Stimulated activated CD4-positive, alpha-beta T cell treated with anti-CD3 and anti-CD28 coated beads, Interleukin-1b, Interleukin-23, amount 100 ng/mL, for 1 hour (primary cell): ENCODE data around the gene LDHB.
"Not testable (repeated sequence)": the region's sequence is repeated elsewhere in the genome, so short reads cannot be mapped to it uniquely, and the experiment has no call there.

Experiments used
- DNase-seq, 2 donors: peaks; one replicate each; pipeline ENCODE4 v3.0.0-alpha.2; 2020; ENCODE audit warnings: low read depth in 2 of 2

The LDHB gene

DNA sequence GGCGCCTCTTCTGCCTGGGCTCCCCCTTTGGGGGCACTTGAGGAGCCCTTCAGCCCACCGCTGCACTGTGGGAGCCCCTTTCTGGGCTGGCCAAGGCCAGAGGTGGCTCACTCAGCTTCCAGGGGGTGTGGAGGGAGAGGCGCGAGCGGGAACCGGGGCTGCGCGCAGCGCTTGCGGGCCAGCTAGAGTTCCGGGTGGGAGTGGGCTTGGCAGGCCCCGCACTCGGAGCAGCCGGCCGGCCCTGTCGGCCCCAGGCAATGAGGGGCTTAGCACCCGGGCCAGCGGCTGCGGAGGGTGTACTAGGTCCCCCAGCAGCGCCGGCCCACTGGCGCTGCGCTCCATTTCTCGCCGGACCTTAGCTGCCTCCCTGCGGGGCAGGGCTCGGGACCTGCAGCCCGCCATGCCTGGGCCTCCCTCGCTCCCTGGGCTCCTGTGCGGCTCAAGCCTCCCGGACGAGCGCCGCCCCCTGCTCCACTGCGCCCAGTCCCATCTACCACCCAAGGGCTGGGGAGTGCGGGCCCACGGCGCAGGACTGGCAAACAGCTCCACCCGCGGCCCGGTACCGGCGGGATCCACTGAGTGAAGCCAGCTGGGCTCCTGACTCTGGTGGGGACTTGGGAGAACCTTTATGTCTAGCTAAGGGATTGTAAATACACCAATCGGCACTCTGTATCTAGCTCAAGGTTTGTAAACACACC, 3.9 kb upstream of the LDHB start:
- not testable (repeated sequence) for DNase-seq

DNA sequence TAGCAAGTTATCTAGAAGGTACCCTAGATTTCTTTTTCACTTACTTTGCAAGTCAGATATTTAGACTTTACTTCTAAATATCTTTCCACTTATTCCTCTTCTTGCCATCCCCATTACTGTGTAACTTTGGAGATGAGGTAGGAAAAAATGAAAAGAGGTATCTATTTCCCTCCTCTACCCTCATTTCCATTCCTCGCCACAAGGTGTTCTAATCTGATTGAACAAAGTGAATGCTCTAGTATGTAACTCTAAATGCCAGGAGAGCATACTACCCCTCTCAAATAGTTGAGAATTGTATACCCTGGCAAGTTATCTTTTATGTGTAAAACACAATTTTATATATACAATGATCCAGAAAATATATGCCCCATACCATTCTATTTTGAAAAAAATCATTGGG, 1.7 kb upstream of the LDHB start:
- no peak for DNase-seq

DNA sequence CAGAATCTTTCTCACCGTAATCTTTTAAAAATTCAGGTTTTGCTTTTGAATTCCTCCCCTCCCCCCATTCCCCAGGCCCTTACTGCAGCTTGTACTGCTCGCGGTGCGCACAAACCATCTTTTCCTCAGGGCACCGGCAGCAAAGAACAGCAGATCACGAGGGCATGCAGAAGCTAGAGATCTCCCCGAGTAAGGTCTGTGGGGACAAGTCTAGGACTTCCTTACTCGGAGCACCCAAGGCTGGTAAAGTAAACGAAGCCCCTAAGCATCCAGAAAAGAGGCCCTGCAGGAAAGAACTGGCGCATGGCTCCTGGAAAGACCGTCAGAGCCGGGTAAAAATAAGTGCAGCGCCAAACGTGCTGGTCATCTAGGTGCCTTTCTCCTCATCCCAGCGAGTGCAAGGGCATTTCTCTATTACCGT, 727 bp downstream of the LDHB start:
- no peak for DNase-seq

DNA sequence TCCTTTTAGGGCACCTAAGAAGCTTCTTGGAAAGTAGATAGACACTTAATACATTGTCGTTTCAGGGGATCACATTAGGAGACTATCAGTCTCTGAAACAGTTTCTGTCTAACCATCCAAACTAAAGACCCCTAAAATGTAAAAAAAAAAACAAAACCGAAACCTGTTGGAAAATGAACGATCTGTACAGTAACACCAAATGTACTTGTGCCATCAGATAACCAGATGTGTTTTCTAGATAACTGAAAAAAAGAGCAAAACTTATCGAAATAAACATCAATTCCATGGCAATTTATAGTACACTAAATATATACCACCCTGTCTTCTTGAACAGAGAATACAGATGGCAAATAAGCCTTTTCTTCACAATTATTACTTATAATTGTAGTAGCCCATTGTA, 2.1 kb downstream of the LDHB start:
- DNase-seq = no peak

DNA sequence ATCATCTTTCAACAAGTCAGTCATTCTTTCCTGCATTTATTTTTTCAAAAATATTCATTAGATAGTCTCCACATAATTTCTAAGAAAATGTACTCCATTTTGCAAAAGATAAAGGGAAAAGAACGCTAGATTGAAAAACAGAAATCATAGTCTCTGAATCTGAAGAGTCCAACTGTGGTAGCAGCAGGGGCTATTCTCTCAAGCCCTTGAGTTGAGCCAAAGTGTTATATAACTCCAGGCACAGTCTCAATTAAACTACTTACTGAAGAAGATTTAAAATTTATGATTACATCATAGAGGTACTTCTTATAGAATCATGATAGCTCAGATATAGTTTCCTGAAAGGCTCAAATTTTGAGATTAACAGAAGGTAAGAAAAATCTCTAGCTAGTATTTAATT, 5.8 kb downstream of the LDHB start:
- no peak for DNase-seq

DNA sequence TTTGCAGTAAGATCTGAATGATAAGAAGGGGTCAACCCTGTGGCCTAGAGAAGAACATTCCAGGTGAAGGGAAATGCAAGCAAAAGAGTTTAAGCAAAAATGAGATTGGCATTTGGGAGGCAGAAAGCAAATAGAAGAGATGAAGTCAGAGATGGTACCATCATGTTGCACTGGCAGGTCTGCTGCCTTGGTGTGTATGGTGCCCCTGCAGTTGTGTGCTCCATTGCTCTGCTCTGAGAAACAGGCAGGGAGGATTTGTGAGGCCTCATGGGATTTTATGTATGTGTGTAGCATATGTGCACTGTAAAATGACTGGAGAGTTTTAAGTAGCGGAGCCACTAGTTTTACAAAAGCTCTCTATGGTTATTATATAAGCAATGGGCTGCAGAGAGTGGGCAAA, 6.6 kb downstream of the LDHB start:
- no peak for DNase-seq

DNA sequence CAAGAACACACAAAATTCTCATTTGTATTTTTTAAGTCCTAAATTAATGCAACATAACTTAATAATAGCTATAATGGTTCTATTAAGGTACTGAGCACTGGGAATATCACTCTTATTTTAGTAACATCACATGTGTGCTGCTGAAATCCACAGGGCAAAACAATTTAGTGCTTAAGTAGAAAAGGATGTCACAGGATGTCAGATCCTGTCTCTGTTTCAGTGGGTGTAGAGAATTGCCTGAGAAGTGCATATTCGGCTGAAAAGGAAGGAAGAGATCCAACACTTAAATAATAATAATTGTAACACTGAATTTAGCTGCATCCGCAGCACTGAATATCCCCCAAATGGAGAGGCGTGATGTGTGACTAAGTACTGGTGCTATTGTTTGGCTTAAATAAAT, 8.6 kb downstream of the LDHB start:
- no peak for DNase-seq

DNA sequence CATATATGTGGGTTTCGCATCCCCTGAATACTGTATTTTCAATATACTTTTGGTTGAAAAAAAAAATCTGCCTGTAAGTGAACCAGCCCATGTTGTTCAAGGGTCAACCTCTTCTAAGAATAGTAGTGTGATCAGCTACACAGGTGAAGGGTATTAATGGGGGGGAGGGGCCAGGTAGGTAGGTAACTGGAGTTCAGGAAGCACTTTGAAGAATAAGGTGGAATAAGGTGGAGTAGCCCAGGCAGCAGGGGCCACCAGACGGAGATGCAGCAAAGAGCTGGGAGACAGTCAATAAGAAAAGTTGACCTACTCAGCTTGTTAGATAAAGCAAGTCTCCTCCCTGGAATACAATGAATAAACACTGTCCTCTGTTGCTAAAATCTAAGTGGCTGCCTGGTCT, 9.3 kb downstream of the LDHB start:
- DNase-seq = no peak

DNA sequence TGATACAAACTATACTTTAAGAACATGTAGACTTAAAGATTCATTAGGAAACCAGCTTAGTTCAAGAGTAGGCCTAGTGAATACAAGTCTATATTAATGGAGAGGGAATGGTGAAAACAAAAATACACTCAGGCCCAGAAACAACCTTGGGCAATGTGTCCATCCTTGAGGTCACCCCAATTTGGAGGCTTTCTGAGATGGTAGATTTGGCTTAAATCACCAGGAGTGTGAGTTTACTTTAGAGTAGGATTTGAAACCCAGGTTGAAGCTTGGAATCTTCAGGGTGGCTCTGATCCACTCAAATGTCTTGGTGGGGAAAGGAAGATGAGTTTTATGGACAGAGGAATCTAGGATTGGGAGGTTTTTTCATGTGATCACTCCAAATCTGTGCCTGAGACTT, 10.5 kb downstream of the LDHB start:
- no peak for DNase-seq

DNA sequence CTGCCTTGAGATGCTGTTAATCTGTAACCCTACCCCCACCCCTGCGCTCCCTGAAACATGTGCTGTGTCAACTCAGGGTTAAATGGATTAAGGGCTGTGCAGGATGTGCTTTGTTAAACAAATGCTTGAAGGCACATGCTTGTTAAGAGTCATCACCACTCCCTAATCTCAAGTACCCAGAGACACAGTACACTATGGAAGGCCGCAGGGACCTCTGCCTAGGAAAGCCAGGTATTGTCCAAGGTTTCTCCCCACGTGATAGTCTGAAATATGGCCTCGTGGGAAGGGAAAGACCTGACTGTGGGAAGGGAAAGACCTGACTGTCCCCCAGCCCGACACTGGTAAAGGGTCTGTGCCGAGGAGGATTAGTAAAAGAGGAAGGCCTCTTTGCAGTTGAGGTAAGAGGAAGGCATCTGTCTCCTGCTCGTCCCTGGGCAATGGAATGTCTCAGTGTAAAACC, 12.6 kb downstream of the LDHB start:
- DNase-seq = not testable (repeated sequence)

DNA sequence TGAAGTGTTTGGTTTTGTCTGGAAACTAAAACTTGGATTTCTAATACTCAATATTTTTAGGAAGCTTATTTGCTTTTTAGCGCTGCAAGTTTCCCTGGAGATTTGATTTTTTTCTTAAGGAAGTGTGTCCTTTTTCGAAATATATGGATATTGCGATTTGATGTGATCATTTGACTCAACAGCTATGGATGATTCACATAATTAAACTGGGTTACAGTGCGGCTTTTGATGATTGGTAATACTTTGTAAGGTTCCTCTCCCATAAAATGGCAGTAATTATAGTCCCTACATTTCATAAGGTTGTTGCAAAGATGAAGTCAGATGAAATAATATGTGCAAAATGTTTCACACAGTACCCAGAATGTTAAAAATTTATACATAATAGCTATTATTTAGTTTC, 13.1 kb downstream of the LDHB start:
- no peak for DNase-seq

DNA sequence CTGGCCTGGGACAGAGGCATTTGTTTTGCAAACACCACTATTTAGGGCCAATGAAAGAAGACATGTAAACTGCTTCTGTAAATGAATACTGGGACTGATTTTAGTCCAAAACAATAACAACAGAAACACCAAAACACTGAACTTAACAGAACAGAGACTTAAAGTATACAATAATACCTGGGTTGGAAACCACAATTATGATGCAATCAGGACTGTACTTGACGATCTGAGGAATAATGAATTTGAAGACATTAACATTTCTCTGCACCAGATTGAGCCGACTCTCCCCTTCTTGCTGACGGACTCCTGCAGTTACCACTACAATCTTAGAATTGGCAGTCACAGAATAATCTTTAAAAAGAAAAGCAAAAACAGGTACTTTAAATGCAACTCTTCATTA, 13.9 kb downstream of the LDHB start:
- no peak for DNase-seq

DNA sequence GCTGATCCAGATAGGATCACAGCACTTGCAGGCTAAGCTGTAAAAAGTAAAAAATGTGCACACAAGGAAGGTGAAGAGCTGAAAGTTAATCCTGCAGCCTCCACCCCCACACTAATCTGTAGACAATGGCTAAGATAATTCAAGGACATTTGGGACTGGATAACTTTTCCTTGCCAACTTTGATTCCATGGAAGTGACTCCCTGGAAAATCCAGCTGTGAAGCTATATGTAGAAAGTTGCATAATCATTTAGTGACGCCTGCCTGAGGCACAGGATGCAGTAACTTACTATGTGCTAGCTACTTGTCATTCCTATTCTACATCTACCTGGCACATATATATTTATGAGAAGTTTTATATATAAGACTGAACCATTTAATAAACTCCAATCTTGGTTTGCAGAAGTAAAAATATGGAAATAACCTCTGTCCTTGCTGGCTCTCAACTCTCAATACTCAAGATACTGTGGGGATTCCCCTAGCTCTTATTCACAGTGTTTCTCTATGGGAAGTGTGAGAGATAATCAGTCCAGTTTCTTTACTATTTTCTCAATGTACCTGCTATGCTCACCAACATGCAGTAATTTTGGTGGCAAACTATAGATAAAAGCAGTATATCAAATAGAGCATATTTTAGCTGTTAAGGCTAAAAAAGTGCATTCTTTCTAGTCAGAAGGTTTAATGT, 14.8 kb downstream of the LDHB start:
- no peak for DNase-seq

DNA sequence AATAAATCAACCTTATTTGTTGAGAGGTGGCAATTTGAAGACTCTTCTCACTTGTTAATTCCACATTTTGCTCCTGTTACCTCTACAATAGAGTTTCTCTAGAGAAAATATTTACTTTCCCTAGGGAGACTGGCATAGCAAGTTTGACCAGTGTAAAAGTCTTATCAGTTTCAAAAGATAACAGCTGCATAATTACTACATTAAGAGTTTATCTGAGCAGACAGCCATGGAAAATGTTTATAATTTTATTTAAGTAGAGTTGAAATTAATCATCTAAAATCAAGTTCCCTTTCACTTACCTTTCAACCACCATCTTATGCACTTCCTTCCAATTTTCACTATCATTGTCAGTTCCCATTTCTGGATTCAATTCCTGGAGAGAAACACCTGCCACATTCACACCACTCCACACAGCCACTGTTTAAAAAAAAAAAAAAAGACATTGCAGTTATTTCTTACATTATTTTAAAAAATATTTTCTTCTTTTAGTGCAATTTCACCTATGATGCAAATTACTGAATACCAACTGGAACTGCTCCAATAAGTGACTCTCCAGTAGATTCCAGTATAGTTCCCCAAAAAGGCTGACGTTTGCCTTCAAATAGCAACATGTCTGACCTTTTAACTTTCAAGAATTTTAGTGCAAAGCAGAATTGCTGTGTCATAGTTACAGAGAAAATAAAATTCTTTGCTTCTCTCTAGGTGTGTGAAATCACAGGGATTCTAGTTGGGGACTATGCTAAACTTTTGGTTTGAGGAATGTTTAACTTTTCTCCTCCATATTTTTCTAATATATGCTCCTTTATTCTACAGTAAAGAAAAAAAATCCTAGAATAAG, 19.4 kb downstream of the LDHB start:
- no peak for DNase-seq

DNA sequence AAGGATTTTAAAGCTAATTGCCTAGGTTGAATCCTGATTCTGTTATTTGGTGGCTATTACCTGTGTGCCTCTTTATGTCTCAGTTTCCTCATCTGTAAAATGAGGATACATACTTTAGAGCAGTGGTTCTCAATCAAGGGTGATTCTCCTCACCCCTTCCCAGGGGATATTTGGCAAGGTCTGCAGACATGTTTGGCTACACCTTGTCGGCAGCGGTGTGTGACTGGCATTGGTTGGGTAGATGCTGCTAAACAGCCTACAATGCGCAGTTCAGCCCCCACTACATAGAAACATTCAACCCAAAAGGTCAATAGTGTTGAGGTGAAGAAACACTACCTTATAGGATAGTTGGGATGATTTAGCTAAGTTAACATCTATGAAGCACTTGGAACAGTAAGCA, 23.4 kb downstream of the LDHB start:
- no peak for DNase-seq

DNA sequence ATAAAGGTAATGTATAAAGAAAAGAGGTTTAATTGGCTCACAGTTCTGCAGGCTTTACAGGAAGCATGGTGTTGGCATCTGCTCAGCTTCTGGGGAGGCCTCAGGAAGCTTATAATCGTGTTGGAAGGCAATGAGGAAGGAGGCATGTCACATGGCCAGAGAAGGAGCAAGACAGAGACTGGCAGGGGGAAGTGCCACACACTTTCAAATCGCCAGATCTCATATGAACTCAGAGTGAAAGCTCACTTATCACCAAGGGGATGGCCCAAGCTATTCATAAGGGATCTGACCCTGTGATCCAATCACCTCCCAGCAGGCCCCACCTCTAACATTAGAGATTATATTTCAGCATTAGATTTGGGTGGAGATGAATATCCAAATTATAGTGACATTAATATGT, 26.3 kb downstream of the LDHB start:
- DNase-seq = no peak

DNA sequence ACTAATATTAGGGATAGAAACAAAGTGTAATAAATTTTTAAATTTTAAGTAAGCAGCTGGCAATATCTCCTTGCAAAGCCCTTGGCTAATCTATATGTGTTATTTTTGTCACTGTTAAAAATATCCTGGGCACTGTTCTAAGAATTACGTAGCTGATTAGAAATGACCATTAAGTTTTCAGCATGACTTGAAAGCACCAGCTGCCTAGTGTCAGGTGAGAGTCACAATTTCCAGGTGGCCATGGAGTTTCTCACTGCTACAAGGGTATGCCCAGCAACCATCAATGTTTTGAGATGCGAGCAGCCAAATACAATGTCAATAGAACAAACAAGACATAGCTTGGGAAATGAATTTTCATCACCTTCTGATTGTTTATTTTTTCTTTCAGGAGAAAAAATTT, 29.7 kb downstream of the LDHB start:
- DNase-seq = no peak

DNA sequence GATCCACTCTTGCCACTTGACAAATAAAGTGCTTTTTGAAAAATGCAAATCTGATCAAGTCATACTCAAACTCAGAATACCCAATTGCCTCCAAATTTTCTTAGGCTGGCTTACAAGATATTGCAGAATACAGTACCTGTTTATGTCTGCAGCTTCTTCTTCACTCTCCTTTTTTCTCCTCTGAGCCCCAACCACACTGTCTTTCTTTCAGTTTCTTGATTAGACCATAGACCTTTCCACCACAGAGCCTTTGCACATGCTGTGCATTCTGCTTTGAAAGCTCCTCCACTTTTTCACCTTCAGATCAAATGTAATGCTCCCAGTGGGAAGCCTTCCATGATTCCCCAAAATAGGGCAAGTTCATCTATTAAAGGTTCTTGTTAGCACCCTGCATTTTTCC, 39.1 kb downstream of the LDHB start:
- no peak for DNase-seq

DNA sequence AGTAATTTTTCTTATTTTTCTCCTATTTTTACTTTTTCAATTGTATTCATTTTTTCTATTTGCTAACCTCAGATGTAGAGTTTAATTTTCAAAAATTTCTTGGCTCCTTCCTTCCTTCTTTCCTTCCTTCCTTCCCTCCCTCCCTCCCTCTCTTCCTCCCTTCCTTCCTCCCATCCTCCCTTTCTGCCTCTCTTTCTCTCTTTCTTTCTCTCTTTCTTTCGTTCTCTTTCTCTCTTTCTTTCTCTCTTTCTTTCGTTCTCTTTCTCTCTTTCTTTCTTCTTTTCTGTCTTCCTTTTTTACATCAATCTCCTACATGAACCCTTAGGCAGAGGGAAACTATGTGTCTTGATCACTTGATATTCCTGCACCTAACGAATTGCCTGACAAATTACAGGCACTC, 40.6 kb downstream of the LDHB start:
- DNase-seq = no peak

DNA sequence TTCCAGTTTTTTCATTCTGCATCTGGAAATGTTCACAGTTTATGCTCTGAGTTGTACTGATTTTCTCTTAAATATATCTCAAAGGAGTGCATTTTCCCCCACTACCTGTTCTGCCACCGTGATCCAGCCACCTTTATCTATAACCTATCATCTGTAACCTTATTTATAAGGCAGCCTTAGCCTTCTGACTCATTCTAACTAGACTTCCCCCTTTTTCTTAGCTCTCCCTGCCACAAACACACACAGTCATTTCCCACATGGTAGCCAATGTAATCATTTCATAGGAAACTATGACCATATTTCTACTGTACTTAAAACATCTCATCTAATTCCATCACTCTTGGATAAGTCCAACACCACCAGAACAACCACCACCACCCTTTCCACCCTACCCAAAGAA, 42.2 kb downstream of the LDHB start:
- no peak for DNase-seq

DNA sequence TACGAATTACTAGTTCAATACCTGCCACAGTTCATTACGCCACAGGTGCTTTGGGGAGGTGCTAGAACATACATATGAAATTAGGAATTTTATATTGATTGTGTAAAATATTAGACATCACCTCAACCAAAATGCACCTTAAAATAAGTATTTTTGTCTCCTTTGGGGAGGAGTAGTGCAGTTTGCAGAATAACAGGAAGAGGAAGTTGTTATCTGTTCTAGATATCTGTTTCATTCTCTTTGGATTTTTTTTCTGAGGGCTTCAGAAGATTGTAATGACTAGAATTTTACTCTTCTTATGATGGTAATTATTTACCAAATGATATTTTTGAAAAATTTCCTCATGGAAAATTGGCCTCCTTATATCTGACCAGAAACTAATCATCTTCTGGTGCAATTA, 43.1 kb downstream of the LDHB start:
- DNase-seq = no peak

DNA sequence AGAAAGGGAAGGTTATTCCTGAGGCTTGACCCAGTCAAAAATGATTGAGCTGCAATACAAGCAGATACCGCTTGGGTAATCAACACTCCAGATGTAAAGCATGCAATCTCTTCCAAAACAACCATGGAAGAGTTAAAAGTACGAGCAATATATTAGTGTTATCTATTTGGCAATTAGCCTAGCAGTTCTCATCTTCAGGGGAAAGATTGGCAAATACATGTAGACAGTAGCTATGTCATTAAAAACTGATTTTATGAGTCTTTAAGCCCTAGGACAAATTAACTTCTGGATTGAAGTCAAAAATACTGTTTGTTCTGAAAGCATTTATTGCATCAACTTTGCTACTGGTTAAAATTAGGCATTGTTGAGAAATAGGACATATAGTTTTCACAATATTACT, 43.7 kb downstream of the LDHB start:
- DNase-seq = no peak

DNA sequence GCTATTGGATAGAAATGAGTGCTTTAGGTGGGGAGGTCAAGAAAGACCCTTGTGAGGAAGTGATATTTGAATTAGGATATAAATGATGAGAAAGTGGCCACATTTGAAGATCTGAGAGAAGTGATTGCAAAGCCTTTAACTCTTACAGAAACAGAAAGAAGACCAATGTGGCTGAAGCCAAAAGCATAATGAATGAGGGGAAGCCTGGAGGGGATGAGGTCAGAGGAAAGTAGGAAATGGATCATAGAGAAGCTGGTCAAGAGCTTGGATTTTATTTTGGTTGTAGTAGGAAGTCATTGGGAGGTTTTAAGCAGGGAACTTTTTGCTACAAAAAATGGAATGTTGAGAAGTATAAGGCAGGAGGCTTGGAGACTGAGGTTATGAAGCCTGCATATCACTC, 49.4 kb downstream of the LDHB start:
- DNase-seq = no peak
